ENCODE data around the gene NDUFV1.
"Not testable (repeated sequence)": the region's sequence is repeated elsewhere in the genome, so short reads cannot be mapped to it uniquely, and the experiment has no call there.

The NDUFV1 gene

DNA sequence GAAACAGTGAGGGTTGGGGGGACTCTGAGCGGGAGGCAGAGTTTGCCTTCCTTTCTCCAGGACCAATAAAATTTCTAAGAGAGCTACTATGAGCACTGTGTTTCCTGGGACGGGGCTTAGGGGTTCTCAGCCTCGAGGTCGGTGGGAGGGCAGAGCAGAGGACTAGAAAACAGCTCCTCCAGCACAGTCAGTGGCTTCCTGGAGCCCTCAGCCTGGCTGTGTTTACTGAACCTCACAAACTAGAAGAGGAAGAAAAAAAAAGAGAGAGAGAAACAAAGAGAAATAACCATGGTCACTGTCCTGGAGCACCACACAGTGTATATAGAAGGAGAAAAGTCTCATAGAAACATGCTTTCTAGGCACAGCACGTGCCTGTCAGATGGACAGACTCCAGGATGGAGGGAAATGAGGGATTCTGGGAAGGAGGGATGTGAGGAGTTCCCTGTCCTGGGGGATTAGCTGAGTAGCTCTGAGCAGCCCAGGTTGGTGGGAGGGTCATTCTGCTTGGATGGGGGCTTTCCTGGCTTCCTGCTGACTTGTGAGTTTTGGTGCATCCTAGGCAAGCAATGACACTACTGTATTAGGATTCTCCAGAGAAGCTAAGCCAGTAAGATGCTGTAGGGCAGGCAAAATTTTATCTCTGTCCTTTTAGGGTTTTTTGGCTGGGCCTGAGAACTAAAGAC lies 20.0 kb upstream of the NDUFV1 start:
- DNase-seq, result no peak

DNA sequence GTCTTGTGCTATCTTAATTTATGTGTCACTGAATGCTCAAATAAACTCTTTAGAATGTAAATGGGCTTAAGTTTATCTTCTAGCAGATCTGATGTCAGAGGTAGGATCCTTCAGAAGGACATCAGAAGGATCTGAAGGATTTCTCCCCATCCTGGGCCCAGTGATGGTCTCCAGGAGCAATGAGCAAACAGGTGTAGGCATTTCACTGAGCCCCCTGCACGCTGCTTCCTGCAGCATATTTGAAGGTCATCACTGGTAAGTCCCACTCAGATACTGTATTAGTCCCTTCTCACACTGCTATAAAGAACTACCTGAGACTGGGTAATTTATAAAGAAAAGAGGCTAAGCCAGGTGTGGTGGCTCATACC lies 18.6 kb upstream of the NDUFV1 start:
- no peak for DNase-seq

DNA sequence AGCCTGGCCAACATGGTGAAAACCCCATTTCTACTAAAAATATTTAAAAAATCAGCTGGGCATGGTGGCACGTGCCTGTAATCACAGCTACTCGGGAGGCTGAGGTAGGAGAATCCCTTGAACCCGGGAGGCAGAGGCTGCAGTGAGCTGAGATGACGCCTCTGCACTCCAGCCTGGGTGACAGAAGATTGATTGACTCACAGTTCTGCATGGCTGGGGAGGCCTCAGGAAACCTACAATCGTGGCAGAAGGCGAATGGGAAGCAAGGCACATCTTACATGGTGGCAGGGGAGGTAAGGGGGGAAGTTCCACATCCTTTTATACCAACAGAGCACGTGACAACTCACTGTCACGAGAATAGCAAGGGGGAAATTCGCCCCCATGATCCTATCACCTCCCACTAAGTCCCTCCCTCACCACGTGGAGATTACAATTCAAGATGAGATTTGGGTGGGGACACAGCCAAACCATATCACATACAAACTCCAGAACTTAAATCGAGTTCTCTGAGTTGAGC lies 17.8 kb upstream of the NDUFV1 start:
- not testable (repeated sequence) for DNase-seq

DNA sequence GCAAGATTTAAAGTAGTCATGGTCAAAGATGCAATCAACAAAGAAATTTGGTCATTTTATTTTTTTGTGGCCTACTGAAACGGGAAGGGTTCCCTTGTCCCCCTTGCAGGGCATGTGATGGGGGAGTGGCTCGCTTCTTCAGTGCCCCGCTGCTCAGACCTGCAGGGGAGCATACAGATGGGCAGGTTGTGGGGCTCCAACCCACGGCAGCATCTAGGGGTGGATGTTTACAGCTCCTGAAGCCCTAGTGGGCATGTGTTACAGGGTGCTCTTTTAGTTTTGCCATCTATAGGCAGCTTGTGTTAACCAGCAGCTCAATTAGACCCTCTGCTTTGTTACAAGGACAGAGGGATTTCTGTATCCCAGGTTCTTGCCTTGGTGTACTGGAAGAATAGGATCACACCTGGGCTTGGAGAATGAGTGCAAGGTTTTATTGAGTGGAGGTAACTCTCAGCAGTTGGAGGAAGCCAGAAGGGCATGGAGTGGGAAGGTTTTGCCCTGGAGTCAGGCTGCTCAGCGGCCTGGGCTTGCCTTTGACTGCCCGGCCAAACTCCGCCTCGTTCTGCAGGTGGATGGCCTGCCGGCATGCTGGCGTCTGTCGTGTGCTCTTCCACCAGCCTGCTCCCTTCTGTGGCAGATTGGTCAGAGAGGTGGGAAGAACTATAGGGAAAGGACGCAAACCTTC lies 13.7 kb upstream of the NDUFV1 start:
- no peak for DNase-seq

DNA sequence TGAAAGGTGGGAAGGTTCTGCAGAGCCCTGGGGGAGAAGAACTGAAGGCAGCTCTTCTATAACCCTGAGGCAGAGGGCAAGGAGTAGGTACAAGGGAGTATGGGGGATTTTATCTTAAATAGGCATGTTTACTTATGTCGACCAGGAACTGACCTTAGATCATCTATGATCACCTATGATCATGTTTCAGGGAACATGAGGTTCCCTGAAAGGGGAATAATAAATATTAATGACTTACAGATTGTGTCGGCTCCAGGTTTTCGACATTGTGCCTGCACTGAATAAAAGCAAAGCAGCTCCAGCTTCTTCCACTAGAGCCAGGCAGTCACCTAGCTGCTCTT lies 13.2 kb upstream of the NDUFV1 start:
- DNase-seq, result no peak

DNA sequence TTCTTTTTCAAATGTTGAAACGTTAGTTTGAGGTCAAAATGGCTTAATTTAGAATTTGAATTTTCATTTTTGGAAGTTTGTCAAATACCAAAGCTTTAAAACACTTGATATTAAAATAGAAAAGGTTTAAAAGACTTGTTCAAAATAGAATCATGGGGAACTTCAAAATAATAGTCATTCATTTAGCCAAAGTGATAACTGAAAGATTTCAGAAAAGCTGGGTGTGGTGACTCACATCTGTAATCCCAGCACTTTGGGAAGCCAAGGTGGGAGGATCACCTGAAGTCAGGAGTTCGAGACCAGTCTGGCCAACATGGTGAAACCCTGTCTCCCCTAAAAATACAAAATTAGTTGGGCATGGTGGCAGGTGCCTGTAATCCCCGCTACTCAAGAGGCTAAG lies 12.3 kb upstream of the NDUFV1 start:
- DNase-seq, result no peak

DNA sequence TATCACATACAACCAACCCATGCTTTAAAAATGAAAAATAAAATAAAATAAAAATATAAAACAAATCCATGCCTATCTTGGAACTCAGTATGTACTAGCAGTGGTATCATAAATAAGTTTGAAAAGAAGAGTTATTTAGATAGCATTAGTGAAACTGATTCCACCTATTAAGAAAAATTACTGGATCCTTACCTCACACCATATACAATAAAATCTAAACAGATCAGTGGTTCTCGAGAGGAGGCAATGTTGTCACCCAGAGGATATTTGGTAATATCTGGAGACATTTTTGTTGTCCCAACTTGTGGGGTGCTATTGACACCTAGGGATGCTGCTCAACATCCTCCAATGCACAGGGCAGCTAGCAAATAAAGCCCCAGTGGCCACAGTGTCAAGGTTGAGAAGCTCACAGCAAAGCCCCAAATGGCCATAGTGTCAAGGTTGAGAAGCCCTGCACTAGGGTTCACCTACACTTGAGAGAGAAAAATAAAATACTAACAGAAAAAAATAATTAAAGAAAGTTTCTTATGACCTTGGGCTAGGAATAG lies 9.9 kb upstream of the NDUFV1 start:
- DNase-seq, result no peak

DNA sequence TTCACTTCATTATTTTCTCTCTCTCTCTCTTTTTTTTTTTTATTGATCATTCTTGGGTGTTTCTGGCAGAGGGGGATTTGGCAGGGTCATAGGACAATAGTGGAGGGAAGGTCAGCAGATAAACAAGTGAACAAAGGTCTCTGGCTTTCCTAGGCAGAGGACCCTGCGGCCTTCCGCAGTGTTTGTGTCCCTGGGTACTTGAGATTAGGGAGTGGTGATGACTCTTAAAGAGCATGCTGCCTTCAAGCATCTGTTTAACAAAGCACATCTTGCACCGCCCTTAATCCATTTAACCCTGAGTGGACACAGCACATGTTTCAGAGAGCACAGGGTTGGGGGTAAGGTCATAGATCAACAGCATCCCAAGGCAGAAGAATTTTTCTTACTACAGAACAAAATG lies 9.3 kb upstream of the NDUFV1 start:
- not testable (repeated sequence) for DNase-seq

DNA sequence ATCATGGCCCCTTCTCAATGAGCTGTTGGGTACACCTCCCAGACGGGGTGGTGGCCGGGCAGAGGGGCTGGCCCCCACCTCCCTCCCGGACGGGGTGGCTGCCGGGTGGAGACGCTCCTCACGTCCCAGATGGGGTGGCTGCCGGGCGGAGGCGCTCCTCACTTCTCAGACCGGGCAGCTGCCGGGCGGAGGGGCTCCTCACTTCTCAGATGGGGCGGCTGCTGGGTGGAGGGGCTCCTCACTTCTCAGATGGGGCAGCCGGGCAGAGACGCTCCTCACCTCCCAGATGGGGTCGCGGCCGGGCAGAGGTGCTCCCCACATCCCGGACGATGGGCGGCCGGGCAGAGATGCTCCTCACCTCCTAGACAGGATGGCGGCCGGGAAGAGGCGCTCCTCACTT lies 8.8 kb upstream of the NDUFV1 start:
- DNase-seq, result not testable (repeated sequence)

DNA sequence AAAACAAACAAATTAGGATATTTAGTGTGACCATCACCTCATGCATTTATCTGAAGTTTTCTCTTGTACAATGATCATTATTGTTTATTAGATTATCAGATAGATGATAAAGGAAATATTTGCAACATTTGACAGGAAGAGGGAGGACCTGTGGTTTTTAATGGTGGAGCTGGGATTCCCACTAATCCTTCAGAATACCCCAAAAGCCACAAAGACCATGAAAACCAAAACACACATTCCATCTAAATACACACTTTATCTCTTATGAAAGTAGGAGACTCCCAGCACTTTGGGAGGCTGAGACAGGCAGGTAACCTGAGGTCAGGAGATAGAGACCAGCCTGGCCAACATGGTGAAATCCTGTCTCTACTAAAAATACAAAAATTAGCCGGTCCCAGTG lies 7.6 kb upstream of the NDUFV1 start:
- no peak for DNase-seq

DNA sequence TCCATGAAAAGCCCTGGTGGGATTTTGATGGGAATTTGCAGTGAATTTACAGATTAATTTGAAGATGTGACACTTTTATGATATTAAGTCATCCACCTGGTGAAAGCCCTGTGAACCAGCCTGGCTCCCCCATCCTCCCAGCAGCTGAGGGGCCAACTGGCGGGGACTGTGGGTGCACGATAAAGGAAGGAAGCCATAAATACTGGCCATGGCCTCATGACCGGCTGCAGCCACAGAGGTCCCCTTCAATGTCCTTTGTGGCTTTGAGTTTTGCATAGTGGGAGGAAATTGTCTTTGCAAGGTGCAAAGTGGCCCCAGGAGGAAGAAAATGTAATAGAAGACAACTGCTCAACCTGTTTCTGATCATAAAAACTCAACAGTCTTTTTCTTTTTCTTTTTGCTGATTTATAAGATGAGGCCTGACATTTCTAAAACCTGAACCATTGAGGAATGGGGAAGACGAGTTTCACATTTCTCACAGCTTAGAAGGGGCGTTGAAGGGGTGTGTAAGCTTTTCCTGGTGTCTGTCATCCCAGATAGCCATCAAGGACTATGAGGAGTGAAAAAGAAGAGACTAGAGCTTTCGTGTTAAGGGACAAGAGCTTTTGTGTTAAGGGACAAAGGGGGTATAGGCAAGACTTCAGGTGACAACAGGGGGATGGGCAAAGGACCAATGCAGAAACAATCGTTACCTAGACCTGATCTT lies 6.3 kb upstream of the NDUFV1 start:
- no peak for DNase-seq

DNA sequence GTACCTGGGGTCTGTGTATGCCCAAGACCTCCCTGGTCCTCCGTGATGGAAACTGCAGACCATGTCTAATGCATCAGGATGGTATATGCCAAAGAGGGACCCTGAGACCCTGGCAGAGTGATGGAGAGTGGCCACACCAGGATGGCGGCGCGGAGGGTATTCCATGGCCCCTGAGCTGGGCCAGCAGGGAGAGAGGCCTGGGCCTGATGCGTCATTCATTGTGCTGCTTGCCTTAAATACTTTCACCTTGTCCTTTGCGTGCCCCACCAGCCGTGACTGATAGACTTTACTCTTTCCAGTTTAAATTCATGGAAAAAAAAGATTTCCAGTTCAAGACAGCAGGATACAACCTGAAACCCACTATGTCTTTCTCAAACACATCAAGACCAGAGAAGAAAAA lies 5.6 kb upstream of the NDUFV1 start:
- no peak for DNase-seq

DNA sequence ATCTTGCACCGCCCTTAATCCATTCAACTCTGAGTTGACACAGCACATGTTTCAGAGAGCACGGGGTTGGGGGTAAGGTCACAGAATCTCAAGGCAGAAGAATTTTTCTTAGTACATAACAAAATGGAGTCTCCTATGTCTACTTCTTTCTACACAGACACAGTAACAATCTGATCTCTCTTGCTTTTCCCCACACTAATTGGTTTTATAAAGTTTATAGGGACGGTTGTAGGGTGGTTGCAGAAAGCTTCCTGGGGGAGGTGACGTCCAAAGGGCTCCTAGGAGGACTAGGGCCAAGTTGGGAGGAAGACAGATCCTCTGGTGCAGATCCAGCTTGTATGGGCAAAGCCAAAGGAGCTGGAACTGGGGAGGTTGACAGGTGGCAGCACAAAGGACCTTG lies 2.6 kb upstream of the NDUFV1 start:
- not testable (repeated sequence) for DNase-seq

DNA sequence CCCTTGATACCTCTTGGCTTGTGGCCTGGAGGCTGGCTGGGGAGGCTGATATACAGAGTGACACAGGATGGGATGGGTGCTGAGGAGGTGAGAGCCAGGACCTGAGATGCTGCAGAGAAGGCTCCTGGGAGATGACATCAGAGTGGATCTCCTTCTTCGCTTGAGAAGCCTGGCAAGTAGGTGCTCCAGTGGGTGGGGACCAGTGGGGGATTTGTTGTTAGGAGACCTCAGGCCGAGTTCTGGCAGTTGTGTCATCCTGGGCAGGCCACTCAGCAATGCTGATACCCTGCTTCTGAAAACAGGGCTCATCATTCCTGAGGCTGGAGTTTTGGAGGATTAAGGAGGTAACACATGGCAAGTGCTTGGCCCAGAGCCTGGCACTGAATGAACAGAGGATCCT lies 1.9 kb upstream of the NDUFV1 start:
- no peak for DNase-seq

DNA sequence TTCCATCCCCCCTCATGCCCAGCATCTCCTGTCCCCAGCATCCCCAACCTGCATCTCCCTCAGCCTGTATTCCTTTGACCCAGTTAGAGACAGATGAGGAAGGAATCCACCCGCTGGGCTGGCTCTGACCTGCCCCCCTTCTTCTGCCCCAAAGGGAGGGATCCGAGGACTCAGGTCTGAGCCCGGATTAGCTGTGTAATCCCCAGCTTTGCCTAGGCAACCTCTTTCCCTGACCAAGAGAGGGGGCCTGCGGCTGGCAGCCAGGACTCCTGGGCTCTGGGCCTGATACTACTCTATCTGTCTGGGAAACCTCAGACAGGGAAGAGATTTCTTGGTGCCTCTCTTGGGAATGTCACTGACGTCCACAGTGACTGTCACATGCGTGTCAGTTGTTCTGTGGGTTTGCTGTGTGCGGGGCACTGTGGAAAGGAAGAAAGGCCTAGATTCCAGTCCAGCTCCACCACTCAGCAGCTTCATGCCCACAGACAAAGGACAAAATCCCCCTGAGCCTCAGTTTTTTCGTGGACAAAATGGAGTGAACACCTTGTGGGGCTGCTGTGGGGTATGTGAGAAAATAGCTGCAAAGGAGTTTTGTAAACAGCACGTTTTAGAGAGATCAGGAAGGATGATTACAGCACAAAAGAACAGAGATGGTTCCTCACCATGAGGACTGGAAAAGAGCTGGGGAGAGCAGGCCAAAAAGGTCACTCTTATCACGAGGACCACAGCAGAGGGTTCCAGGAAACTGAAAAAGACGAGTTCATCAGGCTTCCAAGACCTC lies 1.3 kb upstream of the NDUFV1 start:
- no peak for DNase-seq

DNA sequence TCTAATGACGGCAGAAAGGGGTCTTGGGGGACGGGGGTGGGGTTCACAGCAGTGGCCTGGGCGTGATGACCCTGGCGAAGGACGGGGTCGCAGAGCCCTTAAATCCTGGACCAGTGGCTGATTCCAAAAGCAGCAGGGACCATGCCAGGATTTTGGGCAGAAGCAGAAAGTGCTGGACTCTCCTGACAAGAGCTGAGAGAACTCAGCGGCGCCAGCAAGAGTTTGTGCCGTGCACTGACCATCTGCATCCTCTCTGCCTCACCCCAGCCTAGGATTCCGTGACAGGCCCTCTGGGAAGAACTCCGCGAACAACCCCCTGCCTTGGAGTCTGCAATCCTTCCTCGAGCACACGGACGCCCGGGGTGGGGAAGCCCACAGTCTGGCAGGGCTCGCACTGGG lies 644 bp upstream of the NDUFV1 start:
- DNase-seq, result no peak

DNA sequence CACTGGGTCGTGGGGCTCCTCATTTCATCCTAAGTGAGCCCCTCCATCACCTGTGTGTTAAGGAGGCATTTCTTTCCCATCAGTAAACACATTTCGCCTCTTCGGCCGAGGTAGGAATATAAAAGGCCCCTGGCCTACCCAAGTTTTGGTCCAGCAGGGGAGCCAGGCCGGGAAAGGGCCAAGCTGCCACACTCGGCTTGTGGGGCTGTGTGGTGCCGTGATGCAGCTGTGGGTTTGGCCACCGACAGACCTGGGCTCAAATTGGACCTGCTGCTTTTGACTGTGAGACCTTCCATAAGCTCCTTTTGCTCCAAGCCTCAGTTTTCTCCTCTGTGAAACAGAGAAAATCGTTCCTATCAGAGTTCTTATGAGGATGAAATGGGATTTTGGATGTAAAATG lies 771 bp downstream of the NDUFV1 start:
- DNase-seq, result no peak

DNA sequence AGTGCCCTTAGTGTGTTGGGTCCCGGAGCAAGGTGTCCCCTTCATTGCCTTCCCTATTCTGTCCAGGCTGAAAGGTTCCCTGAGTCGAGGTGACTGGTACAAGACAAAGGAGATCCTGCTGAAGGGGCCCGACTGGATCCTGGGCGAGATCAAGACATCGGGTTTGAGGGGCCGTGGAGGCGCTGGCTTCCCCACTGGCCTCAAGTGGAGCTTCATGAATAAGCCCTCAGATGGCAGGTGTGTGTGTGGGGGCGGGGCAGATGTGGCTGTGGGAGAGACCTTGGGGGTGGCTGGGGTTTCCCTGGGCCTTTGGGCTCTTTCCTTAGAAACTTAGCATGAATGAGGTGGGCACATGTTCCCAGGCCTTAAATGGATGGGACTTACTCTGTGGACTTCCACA lies 1.8 kb downstream of the NDUFV1 start:
- DNase-seq, result no peak

DNA sequence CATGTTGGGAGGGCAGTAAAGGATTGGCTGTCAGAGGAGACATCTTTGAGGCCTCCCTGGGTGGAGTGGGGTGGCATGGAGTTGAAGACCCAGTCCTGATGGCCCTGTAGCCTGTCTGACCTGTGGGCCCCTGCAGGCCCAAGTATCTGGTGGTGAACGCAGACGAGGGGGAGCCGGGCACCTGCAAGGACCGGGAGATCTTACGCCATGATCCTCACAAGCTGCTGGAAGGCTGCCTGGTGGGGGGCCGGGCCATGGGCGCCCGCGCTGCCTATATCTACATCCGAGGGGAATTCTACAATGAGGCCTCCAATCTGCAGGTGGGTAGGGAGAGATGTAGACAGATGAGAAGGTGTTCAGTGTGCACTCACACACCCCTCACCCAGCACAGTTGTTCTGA lies 2.6 kb downstream of the NDUFV1 start:
- no peak for DNase-seq

DNA sequence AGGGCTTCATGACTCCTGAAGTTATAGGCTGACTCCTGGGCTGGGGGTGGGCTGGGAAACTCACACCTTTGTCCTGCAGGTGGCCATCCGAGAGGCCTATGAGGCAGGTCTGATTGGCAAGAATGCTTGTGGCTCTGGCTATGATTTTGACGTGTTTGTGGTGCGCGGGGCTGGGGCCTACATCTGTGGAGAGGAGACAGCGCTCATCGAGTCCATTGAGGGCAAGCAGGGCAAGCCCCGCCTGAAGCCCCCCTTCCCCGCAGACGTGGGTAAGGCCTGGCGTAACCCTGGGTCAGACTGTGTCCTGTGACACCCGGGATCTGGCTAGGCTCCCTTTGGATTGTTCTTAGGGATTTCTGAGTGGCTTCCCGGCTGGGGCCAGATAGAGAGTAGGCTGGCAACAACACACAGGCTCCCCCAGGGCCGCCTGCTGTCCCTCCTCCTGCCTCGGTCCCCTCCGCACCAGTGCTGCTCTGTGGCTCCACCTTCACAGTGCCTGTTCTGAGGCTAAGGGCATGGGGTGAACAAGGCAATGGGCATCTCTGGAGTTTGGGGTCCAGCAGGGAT lies 3.6 kb downstream of the NDUFV1 start:
- DNase-seq, result no peak

DNA sequence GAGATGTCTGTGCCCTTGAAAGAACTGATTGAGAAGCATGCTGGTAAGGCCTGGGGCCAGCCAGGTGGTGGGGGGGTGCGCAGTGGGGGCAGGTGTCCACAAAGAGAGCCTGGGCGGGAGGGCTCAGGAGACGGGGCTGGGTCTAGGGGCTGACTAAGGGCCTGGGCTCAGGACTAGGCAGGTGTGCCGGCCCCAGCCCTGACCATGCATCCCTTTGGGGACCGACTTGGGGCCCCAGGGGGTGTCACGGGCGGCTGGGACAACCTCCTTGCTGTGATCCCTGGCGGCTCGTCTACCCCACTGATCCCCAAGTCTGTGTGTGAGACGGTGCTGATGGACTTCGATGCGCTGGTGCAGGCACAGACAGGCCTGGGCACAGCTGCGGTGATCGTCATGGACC lies 4.4 kb downstream of the NDUFV1 start:
- DNase-seq, result no peak

DNA sequence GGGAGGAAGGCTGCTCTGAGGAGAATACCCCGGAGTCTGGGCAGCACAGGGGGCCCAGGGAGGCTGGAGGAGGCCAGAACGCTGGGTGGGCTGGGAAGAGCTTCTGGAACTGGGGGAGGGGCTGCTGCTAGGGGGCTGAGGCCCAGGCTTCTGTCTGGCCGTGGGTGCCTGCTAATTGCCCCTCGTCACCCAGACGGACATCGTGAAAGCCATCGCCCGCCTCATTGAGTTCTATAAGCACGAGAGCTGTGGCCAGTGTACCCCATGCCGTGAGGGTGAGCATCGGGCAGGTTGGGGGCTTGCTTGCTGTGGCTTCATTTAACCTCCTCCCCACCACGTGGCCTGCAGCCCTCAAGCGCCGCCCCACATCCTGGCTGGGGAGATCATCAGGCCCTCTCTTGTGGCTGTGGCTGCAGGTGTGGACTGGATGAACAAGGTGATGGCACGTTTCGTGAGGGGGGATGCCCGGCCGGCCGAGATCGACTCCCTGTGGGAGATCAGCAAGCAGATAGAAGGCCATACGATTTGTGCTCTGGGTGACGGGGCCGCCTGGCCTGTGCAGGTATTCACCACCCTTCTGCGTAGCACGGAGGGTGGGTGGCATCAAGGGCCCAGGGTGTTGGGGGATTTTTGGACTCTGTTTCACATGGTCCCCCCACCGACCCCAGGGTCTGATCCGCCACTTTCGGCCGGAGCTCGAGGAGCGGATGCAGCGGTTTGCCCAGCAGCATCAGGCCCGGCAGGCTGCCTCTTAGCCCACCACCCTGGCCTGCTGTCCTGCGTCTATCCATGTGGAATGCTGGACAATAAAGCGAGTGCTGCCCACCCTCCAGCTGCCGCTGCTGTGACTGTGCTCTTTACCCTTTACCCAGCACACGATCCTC lies 5.2 kb downstream of the NDUFV1 start:
- DNase-seq, result no peak
